Measurements from ENCODE around the gene RAB11B. TPM values are rescaled to one million over a fixed set of nuclear protein-coding genes. Genes with fewer than 3 reads are reported as not detected.

RAB11B gene
- total and polyA plus RNA-seq, 9 of the 15 experiments (the other 6 are each of a cell fraction or from before 2014, with no cell fraction given): 0.74 to 71.0 (median 13.8) TPM

DNA sequence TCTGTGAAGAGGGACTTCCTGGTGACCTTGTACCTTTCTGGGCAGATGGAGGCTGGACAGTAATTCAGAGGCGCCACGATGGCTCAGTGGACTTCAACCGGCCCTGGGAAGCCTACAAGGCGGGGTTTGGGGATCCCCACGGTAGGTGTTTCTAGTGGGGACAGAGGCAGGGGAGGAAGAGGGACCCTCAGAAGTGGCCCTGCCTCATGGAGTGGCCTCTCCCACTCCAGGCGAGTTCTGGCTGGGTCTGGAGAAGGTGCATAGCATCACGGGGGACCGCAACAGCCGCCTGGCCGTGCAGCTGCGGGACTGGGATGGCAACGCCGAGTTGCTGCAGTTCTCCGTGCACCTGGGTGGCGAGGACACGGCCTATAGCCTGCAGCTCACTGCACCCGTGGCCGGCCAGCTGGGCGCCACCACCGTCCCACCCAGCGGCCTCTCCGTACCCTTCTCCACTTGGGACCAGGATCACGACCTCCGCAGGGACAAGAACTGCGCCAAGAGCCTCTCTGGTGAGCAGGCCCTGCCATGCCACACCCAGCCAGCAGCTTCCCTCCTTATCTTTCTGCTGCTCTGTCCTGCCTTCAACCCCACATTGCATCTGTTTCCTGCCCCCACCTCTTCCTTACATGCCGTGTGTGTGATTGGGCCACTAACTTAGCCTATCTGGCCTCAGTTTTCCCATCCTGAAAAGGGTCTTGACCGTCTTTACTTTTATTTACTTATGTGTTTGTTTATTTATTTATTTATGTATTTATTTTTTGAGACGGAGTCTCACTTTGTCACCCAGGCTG is 19.0 kb upstream of the RAB11B start (continued):
- TF ChIP-seq ATF1 (CRISPR knock-in tag; IDR thresholded peaks at IDR 0.05) (no peak), ATF1 (tag; IDR thresholded peaks at IDR 0.05) (0 out of 2 replicates have a peak, but pooled peaks have one; percentile 40), ZNF586 (CRISPR knock-in tag; conservative IDR thresholded peaks at IDR 0.05) (no peak), HDGF (IDR thresholded peaks at IDR 0.05) (no peak; the same call in 1 of the 2 replicates), ZFX (CRISPR knock-in tag; IDR thresholded peaks at IDR 0.05) (peak; percentile 83), TAL1 (IDR thresholded peaks at IDR 0.05) (peak; percentile 62; the same call in 1 of the 2 replicates), NFRKB (IDR thresholded peaks at IDR 0.05; ENCODE audit: low read depth) (no peak; the same call in 1 of the 2 replicates), CCAR2 (IDR thresholded peaks at IDR 0.05; ENCODE audit: low read depth, low read length) (no peak), RBM39 (optimal IDR thresholded peaks at IDR 0.05; ENCODE audit: low read depth, low read length) (no peak), RFX5 (IDR thresholded peaks at IDR 0.05; ENCODE audit: low read depth, low read length) (no peak), DIDO1 (tag; IDR thresholded peaks at IDR 0.05; ENCODE audit: low read depth) (no peak), CBX8 (IDR thresholded peaks at IDR 0.05; ENCODE audit: borderline replicate concordance, extremely low read depth, low read depth, low read length, poor library complexity, severe bottlenecking) (no peak), POLR3G (IDR thresholded peaks at IDR 0.05; ENCODE audit: extremely low read depth, insufficient read length, insufficient replicate concordance) (no peak), EP400 (IDR thresholded peaks at IDR 0.05) (peak; percentile 40; the same call in 1 of the 2 replicates), KAT8 (IDR thresholded peaks at IDR 0.05; ENCODE audit: low read depth) (no peak)
- TF ChIP-seq, protein P1, sequence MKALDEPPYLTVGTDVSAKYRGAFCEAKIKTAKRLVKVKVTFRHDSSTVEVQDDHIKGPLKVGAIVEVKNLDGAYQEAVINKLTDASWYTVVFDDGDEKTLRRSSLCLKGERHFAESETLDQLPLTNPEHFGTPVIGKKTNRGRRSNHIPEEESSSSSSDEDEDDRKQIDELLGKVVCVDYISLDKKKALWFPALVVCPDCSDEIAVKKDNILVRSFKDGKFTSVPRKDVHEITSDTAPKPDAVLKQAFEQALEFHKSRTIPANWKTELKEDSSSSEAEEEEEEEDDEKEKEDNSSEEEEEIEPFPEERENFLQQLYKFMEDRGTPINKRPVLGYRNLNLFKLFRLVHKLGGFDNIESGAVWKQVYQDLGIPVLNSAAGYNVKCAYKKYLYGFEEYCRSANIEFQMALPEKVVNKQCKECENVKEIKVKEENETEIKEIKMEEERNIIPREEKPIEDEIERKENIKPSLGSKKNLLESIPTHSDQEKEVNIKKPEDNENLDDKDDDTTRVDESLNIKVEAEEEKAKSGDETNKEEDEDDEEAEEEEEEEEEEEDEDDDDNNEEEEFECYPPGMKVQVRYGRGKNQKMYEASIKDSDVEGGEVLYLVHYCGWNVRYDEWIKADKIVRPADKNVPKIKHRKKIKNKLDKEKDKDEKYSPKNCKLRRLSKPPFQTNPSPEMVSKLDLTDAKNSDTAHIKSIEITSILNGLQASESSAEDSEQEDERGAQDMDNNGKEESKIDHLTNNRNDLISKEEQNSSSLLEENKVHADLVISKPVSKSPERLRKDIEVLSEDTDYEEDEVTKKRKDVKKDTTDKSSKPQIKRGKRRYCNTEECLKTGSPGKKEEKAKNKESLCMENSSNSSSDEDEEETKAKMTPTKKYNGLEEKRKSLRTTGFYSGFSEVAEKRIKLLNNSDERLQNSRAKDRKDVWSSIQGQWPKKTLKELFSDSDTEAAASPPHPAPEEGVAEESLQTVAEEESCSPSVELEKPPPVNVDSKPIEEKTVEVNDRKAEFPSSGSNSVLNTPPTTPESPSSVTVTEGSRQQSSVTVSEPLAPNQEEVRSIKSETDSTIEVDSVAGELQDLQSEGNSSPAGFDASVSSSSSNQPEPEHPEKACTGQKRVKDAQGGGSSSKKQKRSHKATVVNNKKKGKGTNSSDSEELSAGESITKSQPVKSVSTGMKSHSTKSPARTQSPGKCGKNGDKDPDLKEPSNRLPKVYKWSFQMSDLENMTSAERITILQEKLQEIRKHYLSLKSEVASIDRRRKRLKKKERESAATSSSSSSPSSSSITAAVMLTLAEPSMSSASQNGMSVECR (CRISPR knock-in tag; IDR thresholded peaks at IDR 0.05): no peak
- TF ChIP-seq, protein P2, sequence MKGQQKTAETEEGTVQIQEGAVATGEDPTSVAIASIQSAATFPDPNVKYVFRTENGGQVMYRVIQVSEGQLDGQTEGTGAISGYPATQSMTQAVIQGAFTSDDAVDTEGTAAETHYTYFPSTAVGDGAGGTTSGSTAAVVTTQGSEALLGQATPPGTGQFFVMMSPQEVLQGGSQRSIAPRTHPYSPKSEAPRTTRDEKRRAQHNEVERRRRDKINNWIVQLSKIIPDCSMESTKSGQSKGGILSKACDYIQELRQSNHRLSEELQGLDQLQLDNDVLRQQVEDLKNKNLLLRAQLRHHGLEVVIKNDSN (CRISPR knock-in tag; IDR thresholded peaks at IDR 0.05): no peak
- TF ChIP-seq, protein P3, sequence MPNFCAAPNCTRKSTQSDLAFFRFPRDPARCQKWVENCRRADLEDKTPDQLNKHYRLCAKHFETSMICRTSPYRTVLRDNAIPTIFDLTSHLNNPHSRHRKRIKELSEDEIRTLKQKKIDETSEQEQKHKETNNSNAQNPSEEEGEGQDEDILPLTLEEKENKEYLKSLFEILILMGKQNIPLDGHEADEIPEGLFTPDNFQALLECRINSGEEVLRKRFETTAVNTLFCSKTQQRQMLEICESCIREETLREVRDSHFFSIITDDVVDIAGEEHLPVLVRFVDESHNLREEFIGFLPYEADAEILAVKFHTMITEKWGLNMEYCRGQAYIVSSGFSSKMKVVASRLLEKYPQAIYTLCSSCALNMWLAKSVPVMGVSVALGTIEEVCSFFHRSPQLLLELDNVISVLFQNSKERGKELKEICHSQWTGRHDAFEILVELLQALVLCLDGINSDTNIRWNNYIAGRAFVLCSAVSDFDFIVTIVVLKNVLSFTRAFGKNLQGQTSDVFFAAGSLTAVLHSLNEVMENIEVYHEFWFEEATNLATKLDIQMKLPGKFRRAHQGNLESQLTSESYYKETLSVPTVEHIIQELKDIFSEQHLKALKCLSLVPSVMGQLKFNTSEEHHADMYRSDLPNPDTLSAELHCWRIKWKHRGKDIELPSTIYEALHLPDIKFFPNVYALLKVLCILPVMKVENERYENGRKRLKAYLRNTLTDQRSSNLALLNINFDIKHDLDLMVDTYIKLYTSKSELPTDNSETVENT (CRISPR knock-in tag; IDR thresholded peaks at IDR 0.05): no peak
- TF ChIP-seq, protein P4, sequence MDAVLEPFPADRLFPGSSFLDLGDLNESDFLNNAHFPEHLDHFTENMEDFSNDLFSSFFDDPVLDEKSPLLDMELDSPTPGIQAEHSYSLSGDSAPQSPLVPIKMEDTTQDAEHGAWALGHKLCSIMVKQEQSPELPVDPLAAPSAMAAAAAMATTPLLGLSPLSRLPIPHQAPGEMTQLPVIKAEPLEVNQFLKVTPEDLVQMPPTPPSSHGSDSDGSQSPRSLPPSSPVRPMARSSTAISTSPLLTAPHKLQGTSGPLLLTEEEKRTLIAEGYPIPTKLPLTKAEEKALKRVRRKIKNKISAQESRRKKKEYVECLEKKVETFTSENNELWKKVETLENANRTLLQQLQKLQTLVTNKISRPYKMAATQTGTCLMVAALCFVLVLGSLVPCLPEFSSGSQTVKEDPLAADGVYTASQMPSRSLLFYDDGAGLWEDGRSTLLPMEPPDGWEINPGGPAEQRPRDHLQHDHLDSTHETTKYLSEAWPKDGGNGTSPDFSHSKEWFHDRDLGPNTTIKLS (IDR thresholded peaks at IDR 0.05; ENCODE audit: borderline replicate concordance, low read depth): no peak

All from K562 (cell line).